Dendritic cell treated with granulocyte-macrophage colony-stimulating factor and Interleukin-4, amounts not matched to agents 40 ng/mL and 50 ng/mL, for 4 days (primary cell): Measurements from ENCODE around the gene RPRD2.
"Not testable (repeated sequence)": the region's sequence is repeated elsewhere in the genome, so short reads cannot be mapped to it uniquely, and the experiment has no call there.

Experiments
- H3K27ac Mint-ChIP-seq: one replicate; pipeline ENCODE4 v1.8.0; 2022; ENCODE audit warnings: mild to moderate bottlenecking, mixed read lengths
- H3K27me3 Mint-ChIP-seq: one replicate; pipeline ENCODE4 v1.8.0; 2022; ENCODE audit warnings: mild to moderate bottlenecking, mixed read lengths
- H3K36me3 Mint-ChIP-seq: one replicate; pipeline ENCODE4 v1.8.0; 2022; ENCODE audit warnings: low read depth, mixed read lengths
- H3K4me1 Mint-ChIP-seq: one replicate; pipeline ENCODE4 v1.8.0; 2022; ENCODE audit warnings: low read depth, mixed read lengths
- H3K4me3 Mint-ChIP-seq: one replicate; pipeline ENCODE4 v1.8.0; 2022; ENCODE audit warnings: mild to moderate bottlenecking, moderate library complexity, mixed read lengths
- H3K9me3 Mint-ChIP-seq: one replicate; pipeline ENCODE4 v1.8.0; 2022; ENCODE audit warnings: mixed read lengths
- intact Hi-C: fragments of 100-400 bp; cut with micrococcal nuclease; formaldehyde crosslinking; loops from one replicate; pipeline ENCODE4 v1.15.0; 2022

Gene RPRD2

DNA sequence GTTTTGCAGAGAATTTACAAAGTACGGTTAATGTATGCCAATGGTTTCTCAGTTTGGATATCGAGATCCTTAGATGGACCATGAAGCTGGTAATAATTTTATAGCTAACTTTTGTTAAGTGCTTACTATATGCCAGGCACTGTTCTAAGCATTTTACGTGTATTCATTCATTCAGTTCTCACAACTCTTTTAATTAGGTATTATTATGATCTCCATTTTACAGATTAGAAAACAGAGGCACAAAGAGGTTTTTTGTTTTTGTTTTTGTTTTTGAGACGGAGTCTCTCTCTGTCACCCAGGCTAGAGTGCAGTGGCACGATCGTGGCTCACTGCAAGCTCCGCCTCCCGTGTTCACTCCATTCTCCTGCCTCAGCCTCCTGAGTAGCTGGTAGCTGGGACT is 7.2 kb downstream of the RPRD2 start:
- peaks cover 45% of the 10 kb centered on the region for H3K4me1 Mint-ChIP-seq
- H3K4me3 Mint-ChIP-seq = no peak overlapping the region
- H3K9me3 Mint-ChIP-seq = no peaks in the 10 kb centered on the region
- no peak overlapping the region for H3K27ac Mint-ChIP-seq
- no peaks in the 10 kb centered on the region for H3K27me3 Mint-ChIP-seq
- intact Hi-C loops = no loop called here
- H3K36me3 Mint-ChIP-seq = peaks cover 10% of the 10 kb centered on the region

DNA sequence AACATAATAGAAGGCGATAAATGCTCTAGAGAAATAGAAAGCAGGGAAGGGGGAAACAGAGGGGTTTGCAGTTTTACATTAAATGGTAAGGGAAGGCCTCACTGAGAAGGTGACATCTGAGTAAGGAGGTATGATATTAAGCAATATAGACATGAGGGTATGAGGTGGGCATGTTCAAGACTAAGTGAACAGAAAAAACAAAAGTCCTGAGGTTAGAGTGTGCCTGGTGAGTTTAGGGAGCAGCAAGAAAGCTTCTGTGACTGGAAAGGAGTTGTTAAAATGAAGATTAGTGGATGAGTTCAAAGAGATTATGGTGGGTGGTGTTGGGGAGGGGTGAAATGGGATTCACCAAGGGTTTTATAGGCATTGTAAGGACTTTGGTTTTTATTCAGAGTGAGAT is 8.6 kb downstream of the RPRD2 start:
- peaks cover 43% of the 10 kb centered on the region for H3K4me1 Mint-ChIP-seq
- H3K27ac Mint-ChIP-seq = no peak overlapping the region
- H3K36me3 Mint-ChIP-seq = peaks cover 10% of the 10 kb centered on the region
- H3K27me3 Mint-ChIP-seq = no peaks in the 10 kb centered on the region
- intact Hi-C loops = no loop called here
- H3K9me3 Mint-ChIP-seq = no peaks in the 10 kb centered on the region
- H3K4me3 Mint-ChIP-seq = no peak overlapping the region

- no peak overlapping the region for H3K27ac Mint-ChIP-seq
- H3K36me3 Mint-ChIP-seq = peaks cover 10% of the 10 kb centered on the region
- no peaks in the 10 kb centered on the region for H3K9me3 Mint-ChIP-seq
- intact Hi-C loops = no loop called here
- H3K4me1 Mint-ChIP-seq = peaks cover 43% of the 10 kb centered on the region
- H3K4me3 Mint-ChIP-seq = no peak overlapping the region
- H3K27me3 Mint-ChIP-seq = no peaks in the 10 kb centered on the region
Observed at GRCh38 chr1:150376110-150376509, 12.2 kb downstream of the RPRD2 start.

- Mint-ChIP-seq H3K4me1 (peaks cover 23% of the 10 kb centered on the region), H3K4me3 (no peak overlapping the region), H3K27ac (no peak overlapping the region), H3K36me3 (peaks cover 16% of the 10 kb centered on the region), H3K27me3 (no peaks in the 10 kb centered on the region), H3K9me3 (no peaks in the 10 kb centered on the region)
- intact Hi-C loops = no loop called here
Observed at GRCh38 chr1:150383631-150384324, 19.8 kb downstream of the RPRD2 start.

GRCh38 chr1:150385537-150386445 is 21.8 kb downstream of the RPRD2 start:
- peaks cover 17% of the 10 kb centered on the region for H3K36me3 Mint-ChIP-seq
- H3K4me3 Mint-ChIP-seq = no peak overlapping the region
- no peaks in the 10 kb centered on the region for H3K27me3 Mint-ChIP-seq
- intact Hi-C loops = no loop called here
- H3K27ac Mint-ChIP-seq = no peak overlapping the region
- H3K4me1 Mint-ChIP-seq = peaks cover 35% of the 10 kb centered on the region
- H3K9me3 Mint-ChIP-seq = no peaks in the 10 kb centered on the region

DNA sequence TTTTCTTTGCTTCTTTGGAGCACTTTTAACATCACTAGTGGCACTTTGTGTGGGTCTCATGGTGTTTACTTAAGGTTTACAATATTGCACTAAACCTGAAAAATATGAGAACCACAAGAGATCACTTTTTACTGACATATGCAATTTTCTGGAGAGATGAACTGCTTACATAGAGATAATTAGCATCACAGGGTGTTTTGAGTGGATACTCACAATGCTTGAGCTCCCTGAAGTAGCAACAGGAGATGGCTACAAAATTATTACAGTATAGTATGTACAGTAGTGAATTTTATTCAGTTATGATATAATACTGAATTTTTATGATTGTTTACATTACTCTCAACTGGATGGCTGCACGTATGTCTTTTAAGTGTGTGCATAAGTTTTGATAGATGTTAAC is 22.6 kb downstream of the RPRD2 start:
- H3K27ac Mint-ChIP-seq = no peak overlapping the region
- H3K9me3 Mint-ChIP-seq = no peaks in the 10 kb centered on the region
- intact Hi-C loops = no loop called here
- peaks cover 17% of the 10 kb centered on the region for H3K36me3 Mint-ChIP-seq
- no peaks in the 10 kb centered on the region for H3K27me3 Mint-ChIP-seq
- peaks cover 36% of the 10 kb centered on the region for H3K4me1 Mint-ChIP-seq
- no peak overlapping the region for H3K4me3 Mint-ChIP-seq

DNA sequence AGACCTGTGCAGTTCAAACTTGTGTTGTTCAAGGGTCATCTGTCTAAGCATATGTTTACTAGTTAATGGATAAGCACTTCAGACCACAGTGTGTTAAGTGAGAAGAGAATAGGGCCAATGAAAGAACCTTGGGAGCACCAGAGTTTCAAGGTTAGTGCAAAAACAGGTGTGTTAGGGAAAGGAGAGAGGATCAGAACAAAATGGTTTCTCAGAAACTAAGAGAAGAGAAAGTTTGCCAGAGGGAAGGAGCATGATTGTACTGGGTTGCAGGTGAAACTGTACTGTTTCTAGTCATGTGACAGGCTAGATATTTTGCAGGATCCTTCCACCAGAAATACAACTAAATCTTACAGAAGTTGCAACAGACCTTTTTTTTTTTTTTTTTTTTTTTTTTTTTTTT is 23.3 kb downstream of the RPRD2 start:
- Mint-ChIP-seq H3K4me1 (peaks cover 36% of the 10 kb centered on the region), H3K27ac (no peak overlapping the region), H3K4me3 (no peak overlapping the region), H3K9me3 (no peaks in the 10 kb centered on the region), H3K27me3 (no peaks in the 10 kb centered on the region), H3K36me3 (peaks cover 17% of the 10 kb centered on the region)
- intact Hi-C loops = no loop called here

DNA sequence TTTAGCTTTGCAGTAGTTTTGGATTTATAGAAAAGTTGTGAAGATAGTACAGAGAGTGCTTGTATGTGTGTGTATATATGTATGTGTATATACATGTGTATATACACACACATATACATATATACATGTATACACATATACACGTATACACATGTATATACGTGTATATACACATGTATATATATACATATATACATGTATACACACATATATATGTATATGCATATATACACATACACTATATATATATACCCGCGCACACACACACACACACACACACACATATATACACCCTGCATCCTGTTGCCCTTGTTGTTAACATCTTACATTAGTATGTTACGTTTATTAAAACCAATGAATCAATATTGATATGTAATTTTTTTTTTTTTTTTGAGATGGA is 24.3 kb downstream of the RPRD2 start:
- peaks cover 17% of the 10 kb centered on the region for H3K36me3 Mint-ChIP-seq
- peaks cover 36% of the 10 kb centered on the region for H3K4me1 Mint-ChIP-seq
- intact Hi-C loops = no loop called here
- H3K4me3 Mint-ChIP-seq = no peak overlapping the region
- no peak overlapping the region for H3K27ac Mint-ChIP-seq
- H3K27me3 Mint-ChIP-seq = no peaks in the 10 kb centered on the region
- no peaks in the 10 kb centered on the region for H3K9me3 Mint-ChIP-seq

DNA sequence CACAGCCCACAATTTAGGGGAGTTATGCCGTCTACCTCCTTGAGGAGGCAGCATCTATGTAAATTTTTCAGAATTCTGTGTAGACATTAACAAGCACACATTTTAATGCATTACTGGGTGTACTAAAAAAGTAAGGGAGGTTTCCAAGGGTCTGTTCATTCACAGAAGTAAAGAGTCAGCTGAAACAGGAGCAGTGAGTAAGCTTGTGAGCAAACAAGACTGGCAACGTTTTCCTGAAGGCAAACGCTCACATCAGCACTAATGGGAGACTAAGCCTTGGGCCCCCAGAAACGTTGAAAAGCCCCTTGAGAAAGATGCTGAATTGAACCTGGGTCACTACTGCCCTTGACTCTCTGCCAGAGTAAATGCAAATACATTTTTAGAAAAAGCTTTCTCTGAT is 25.7 kb downstream of the RPRD2 start:
- intact Hi-C loops = no loop called here
- no peaks in the 10 kb centered on the region for H3K27me3 Mint-ChIP-seq
- peaks cover 16% of the 10 kb centered on the region for H3K36me3 Mint-ChIP-seq
- H3K4me3 Mint-ChIP-seq = no peak overlapping the region
- peaks cover 31% of the 10 kb centered on the region for H3K4me1 Mint-ChIP-seq
- no peak overlapping the region for H3K27ac Mint-ChIP-seq
- H3K9me3 Mint-ChIP-seq = no peaks in the 10 kb centered on the region

DNA sequence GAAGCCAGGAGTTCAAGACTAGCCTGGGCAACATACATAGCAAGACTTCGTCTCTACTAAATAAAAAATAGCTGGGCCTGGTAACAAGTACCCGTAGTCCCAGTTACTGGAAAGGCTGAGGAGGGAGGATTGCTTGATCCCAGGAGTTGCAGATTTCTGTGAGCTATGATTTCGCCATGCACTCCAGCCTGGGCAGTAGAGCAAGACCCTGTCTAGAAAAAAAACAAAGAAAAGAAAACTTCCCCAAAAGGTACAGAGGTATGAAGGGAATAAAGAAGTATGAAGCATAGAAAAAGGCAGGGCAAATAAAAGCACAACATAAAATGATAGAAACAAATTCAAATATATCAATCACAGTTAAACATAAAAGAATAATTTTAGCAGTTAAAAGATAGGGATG is 28.7 kb downstream of the RPRD2 start:
- H3K4me3 Mint-ChIP-seq = no peak overlapping the region
- no peaks in the 10 kb centered on the region for H3K9me3 Mint-ChIP-seq
- H3K4me1 Mint-ChIP-seq = peaks cover 18% of the 10 kb centered on the region
- peaks cover 22% of the 10 kb centered on the region for H3K36me3 Mint-ChIP-seq
- intact Hi-C loops = no loop called here
- H3K27ac Mint-ChIP-seq = no peak overlapping the region
- H3K27me3 Mint-ChIP-seq = no peaks in the 10 kb centered on the region

GRCh38 chr1:150395115-150395514 is 31.2 kb downstream of the RPRD2 start:
- H3K4me3 Mint-ChIP-seq, H3K27ac Mint-ChIP-seq, intact Hi-C loops, H3K9me3 Mint-ChIP-seq, H3K27me3 Mint-ChIP-seq: not testable (repeated sequence)
- H3K4me1 Mint-ChIP-seq = peaks cover 11% of the 10 kb centered on the region
- H3K36me3 Mint-ChIP-seq = peaks cover 27% of the 10 kb centered on the region

DNA sequence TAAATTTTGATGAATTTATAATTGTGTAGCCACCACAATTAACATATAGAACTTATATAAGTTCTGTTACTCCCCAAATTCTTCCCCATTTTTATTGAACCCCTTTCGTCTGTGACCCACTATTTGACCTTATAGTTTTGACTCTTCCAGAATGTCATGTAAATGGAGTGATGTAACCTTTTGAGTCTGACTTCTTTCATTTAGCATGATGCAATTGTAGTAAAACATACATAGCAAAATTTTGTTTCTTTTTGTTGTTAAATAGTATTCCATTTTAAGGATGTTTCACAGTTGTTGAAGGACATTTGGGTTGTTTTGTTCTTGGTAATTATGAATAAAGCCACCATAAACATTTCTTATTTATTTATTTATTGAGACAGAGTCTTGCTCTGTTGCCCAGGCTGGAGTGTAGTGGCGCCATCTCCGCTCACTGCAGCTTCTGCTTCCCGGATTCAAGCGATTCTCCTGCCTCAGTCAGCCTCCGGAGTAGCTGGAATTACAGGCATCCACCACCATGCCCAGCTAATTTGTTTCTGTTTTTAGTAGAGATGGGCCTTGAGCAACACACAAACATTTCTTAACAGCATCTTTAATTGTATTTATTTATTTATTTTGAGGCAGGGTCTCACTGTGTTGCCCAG is 33.6 kb downstream of the RPRD2 start:
- peaks cover 30% of the 10 kb centered on the region for H3K36me3 Mint-ChIP-seq
- H3K9me3 Mint-ChIP-seq = no peaks in the 10 kb centered on the region
- no peaks in the 10 kb centered on the region for H3K27me3 Mint-ChIP-seq
- intact Hi-C loops = no loop called here
- H3K4me3 Mint-ChIP-seq = no peak overlapping the region
- H3K27ac Mint-ChIP-seq = no peak overlapping the region
- H3K4me1 Mint-ChIP-seq = peaks cover 5% of the 10 kb centered on the region

DNA sequence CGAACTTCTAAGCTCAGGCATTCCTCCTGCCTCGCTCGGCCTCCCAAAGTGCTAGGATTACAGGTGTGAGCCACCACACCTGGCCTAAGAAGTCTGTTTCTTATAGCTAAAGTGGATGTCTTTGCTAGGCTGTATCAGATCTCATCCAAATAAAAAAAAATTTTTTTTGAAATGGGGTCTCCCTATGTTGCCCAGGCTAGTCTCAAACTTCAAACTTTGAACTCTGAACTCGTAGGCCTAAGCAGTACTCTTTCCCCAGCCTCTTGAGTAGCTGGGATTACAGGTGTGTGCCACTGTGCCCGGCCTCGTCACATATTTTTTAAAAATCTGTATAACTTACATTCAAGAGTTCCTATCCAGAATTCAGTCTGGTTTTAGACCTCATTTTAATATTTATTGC is 40.5 kb downstream of the RPRD2 start:
- peaks cover 17% of the 10 kb centered on the region for H3K4me1 Mint-ChIP-seq
- intact Hi-C loops = no loop called here
- no peak overlapping the region for H3K4me3 Mint-ChIP-seq
- H3K27ac Mint-ChIP-seq = no peak overlapping the region
- no peaks in the 10 kb centered on the region for H3K9me3 Mint-ChIP-seq
- H3K27me3 Mint-ChIP-seq = no peaks in the 10 kb centered on the region
- H3K36me3 Mint-ChIP-seq = peaks cover 10% of the 10 kb centered on the region

DNA sequence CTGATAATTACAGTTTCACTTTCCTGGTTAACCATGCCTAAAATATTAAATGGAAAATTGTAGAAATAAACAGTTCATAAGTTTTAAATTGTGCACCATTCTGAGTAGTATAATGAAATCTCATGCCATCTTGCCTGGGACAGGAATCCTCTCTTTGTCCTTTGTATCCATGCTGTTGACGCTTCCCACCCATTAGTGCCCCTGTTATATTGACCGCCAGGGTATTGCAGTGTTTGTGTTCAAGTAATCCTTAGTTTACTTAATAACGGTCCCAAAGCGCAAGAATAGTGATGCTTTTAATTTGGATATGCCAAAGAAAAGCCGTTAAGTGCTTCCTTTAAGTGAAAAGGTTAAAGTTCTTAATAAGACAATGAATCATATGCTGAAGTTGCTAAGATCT is 41.7 kb downstream of the RPRD2 start:
- no peaks in the 10 kb centered on the region for H3K27me3 Mint-ChIP-seq
- peaks cover 28% of the 10 kb centered on the region for H3K4me1 Mint-ChIP-seq
- H3K9me3 Mint-ChIP-seq = no peaks in the 10 kb centered on the region
- no peak overlapping the region for H3K27ac Mint-ChIP-seq
- no peak overlapping the region for H3K4me3 Mint-ChIP-seq
- no peaks in the 10 kb centered on the region for H3K36me3 Mint-ChIP-seq
- intact Hi-C loops = no loop called here
